ENCODE results near the gene PLLP. TPM values are rescaled to one million over a fixed set of nuclear protein-coding genes. Genes with fewer than 3 reads are reported as not detected.

PLLP gene
- total RNA-seq, 6 donors from 2014 or later, result 38.8 to 184 (median 114) TPM

DNA sequence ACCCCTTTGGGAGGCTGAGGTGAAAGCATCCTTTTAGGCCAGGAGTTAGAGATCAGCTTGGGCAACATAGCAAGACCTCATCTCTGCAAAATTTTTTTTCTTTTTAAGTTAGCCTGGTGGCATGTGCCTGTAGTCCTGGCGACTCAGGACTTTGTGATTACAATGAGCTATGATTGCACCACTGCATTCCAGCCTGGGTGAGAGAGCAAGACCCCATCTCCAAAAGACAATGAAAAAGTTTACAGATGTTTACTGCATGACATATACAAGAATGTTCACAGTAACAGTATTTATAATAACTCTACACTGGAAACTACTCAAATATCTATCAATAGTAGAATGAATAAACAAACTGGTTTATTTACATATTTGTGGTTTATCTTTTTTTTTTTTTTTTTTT lies 41.0 kb upstream of the PLLP start:
- H3K4me1 ChIP-seq, result no peaks in the 10 kb centered on the region
- ATAC-seq (ENCODE audit: low FRiP score in 2 of 2) (no peak), DNase-seq (no peak)
- H3K36me3 ChIP-seq, result no peaks in the 10 kb centered on the region
- no peak overlapping the region for H3K27ac ChIP-seq
- TF ChIP-seq POLR2AphosphoS5 (IDR thresholded peaks at IDR 0.05) (no peak), EP300 (IDR thresholded peaks at IDR 0.05) (peak in 1 of 4 donors; percentile 22)
- H3K27me3 ChIP-seq, result no peaks in the 10 kb centered on the region
- H3K4me3 ChIP-seq, result no peak overlapping the region
- no peaks in the 10 kb centered on the region for H3K9me3 ChIP-seq
- 63 to 64% methylated on average over 1 of the region's 1 CpG for WGBS, 2 donors

DNA sequence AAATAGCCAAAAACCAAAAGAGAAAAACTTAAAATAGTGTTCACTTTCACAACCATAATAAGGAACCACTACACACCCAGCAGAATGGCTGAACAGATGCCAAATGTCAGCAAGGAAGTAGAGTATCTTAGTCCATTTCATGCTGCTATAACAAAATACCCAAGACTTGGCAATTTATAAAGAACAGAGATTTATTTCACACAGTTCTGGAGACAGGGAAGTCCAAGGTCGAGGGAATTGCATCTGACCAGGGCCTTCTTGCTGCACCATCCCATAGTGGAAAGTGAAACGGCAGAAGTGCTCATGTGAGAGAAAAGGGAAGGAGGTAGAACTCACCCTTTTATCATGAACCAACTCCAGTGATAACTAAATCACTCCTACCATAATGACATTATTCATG lies 40.3 kb upstream of the PLLP start:
- no peak for DNase-seq
- Histone ChIP-seq H3K9me3 (no peaks in the 10 kb centered on the region), H3K4me3 (no peak overlapping the region), H3K36me3 (no peaks in the 10 kb centered on the region), H3K27me3 (no peaks in the 10 kb centered on the region), H3K27ac (no peak overlapping the region), H3K4me1 (no peaks in the 10 kb centered on the region)
- TF ChIP-seq EP300 (IDR thresholded peaks at IDR 0.05), result no peak
- TF ChIP-seq POLR2AphosphoS5 (IDR thresholded peaks at IDR 0.05), result no peak
- no peak for TF ChIP-seq CTCF (IDR thresholded peaks at IDR 0.05)
- TF ChIP-seq POLR2A (IDR thresholded peaks at IDR 0.05), result no peak
- 69 to 72% methylated on average over 2 of the region's 2 CpGs for WGBS, 2 donors
- peak in 1 of 2 donors; percentile 28 for ATAC-seq (ENCODE audit: low FRiP score in 2 of 2)

DNA sequence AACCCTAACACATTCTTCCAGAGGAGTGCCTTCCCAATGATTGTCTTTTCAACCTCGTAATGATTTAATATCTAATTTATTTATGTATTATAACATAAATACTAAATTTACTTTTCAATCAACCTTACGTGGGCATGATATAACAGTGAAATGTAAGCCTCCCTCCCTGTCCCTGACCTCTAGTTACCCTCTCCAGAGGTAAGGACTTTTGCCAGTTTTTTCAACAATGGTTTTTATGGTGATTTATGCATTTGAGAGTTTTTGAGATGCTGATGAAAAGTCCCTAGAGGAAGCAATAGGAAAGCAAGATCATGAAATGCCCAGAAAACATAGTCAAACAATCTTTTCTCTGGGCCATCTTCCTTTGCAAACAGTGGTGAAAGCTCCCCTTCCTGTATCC lies 35.2 kb upstream of the PLLP start:
- Histone ChIP-seq H3K9me3 (no peaks in the 10 kb centered on the region), H3K4me1 (peaks cover 4 to 28% (median 15%) of the 10 kb centered on the region in 4 donors), H3K4me3 (no peak overlapping the region), H3K27me3 (no peaks in the 10 kb centered on the region), H3K36me3 (no peaks in the 10 kb centered on the region), H3K27ac (no peak overlapping the region)
- TF ChIP-seq POLR2A (IDR thresholded peaks at IDR 0.05), result no peak
- TF ChIP-seq CTCF (IDR thresholded peaks at IDR 0.05), result no peak
- TF ChIP-seq EP300 (IDR thresholded peaks at IDR 0.05), result no peak
- no peak for TF ChIP-seq POLR2AphosphoS5 (IDR thresholded peaks at IDR 0.05)
- WGBS, 2 donors, result 74 to 75% methylated on average over 2 of the region's 2 CpGs
- ATAC-seq (ENCODE audit: low FRiP score in 2 of 2) (no peak), DNase-seq (no peak)

DNA sequence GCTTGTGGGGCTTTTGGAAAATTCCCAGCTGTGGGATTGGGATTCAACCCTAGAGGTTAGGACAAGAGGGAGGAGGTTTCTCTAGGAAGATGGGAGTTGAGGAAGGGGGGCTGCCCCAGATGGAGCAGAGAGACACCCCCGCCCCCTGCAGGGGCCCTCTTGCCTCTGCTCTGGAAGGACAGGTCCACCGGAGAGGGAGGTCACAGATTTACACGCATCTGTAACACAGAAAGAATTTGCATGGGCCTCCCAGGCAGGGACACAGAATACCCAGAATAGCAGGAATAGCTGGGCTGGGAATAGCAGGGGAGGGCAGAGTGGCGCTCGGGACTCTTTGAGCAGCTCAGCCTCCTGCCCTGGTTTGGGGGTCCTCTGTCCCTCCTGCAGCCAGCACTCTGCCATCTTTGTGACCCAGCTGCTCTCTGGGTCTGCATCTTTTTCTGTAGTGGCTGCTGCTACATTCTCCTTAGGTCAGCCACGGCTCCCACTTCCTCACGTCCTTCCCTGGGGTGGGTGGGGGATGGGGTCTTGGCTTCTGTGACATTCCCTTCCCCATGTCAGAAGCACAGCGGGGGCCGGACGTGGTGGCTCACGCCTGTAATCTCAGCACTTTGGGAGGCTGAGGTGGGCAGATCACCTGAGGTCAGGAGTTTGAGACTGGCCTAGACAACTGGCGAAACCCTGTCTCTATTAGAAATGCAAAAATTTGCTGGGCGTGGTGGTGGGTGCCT lies 33.9 kb upstream of the PLLP start:
- no peak for ATAC-seq (ENCODE audit: low FRiP score in 2 of 2)
- WGBS, 2 donors, result 80 to 82% methylated on average over 13 of the region's 13 CpGs
- no peak for DNase-seq
- Histone ChIP-seq H3K4me3 (no peak overlapping the region), H3K4me1 (peaks cover 12 to 35% (median 18%) of the 10 kb centered on the region in 4 donors), H3K9me3 (no peaks in the 10 kb centered on the region), H3K27ac (no peak overlapping the region), H3K27me3 (no peaks in the 10 kb centered on the region), H3K36me3 (no peaks in the 10 kb centered on the region)
- TF ChIP-seq POLR2AphosphoS5 (IDR thresholded peaks at IDR 0.05), result no peak
- no peak for TF ChIP-seq CTCF (IDR thresholded peaks at IDR 0.05)
- TF ChIP-seq EP300 (IDR thresholded peaks at IDR 0.05), result no peak

- TF ChIP-seq CTCF (IDR thresholded peaks at IDR 0.05) (no peak), EP300 (IDR thresholded peaks at IDR 0.05) (peak in 2 of 4 donors; percentile 89), POLR2AphosphoS5 (IDR thresholded peaks at IDR 0.05) (peak; percentile 68 to 83), POLR2A (IDR thresholded peaks at IDR 0.05) (no peak)
- Histone ChIP-seq H3K9me3 (no peaks in the 10 kb centered on the region), H3K27ac (peak overlapping the region; percentile 64 to 84 (median 71)), H3K4me3 (no peak overlapping the region), H3K36me3 (no peaks in the 10 kb centered on the region), H3K27me3 (no peaks in the 10 kb centered on the region), H3K4me1 (peaks cover 12 to 35% (median 18%) of the 10 kb centered on the region in 4 donors)
- ATAC-seq (ENCODE audit: low FRiP score in 2 of 2) (peak in 1 of 2 donors; percentile 68), DNase-seq (no peak)
- WGBS, 2 donors, result 74 to 76% methylated on average over 3 of the region's 3 CpGs
Measured at GRCh38 chr16:57316390-57317017, 32.0 kb upstream of the PLLP start.

Measured in upper lobe of left lung (tissue), 6 donors.